HFFc6 (cell line): ENCODE measurements around the gene FBXO7. TPM values are rescaled to one million over a fixed set of nuclear protein-coding genes. Genes with fewer than 3 reads are reported as not detected.

Experiments
- DNase-seq: peaks from one replicate; pipeline ENCODE4 v3.0.0-alpha.2; 2018
- H3K27ac Mint-ChIP-seq: 2 replicates; pipeline ENCODE4 v1.8.0; 2020; ENCODE audit warnings: mild to moderate bottlenecking, mixed read lengths
- H3K27me3 Mint-ChIP-seq: 2 replicates; pipeline ENCODE4 v1.8.0; 2021; ENCODE audit warnings: mild to moderate bottlenecking, moderate library complexity, mixed read lengths; ENCODE audit not compliant: insufficient read depth
- H3K36me3 Mint-ChIP-seq: 2 replicates; pipeline ENCODE4 v1.8.0; 2021; ENCODE audit warnings: low read depth, mixed read lengths
- H3K4me1 Mint-ChIP-seq: 2 replicates; pipeline ENCODE4 v1.8.0; 2020; ENCODE audit warnings: low read depth, mixed read lengths
- H3K4me3 Mint-ChIP-seq: 2 replicates; pipeline ENCODE4 v1.8.0; 2020; ENCODE audit warnings: mild to moderate bottlenecking, moderate library complexity, mixed read lengths
- H3K9me3 Mint-ChIP-seq: 2 replicates; pipeline ENCODE4 v1.8.0; 2020; ENCODE audit warnings: mild to moderate bottlenecking, mixed read lengths
- total RNA-seq, 6 experiments: library from RNA; stranded (reverse); fragmentation: NEBNext Ultra II Directional; extraction: Animal tissue kit (Norgen Biotek cat#: 25700); gene quantifications; 2 replicates in 1 of 6; 3 replicates in 5 of 6; pipeline ENCODE4 v1.2.3, GENCODE V29; 2021
- TF ChIP-seq, protein P1 (sequence below): fragments of 200-600 bp; sonication (generic); IDR thresholded peaks from 2 replicates; pipeline ENCODE4 v1.5.0; 2021; ENCODE audit warnings: antibody characterized with exemption, mild to moderate bottlenecking

Gene FBXO7
- total RNA-seq, 6 experiments from 2014 or later, result 61.6 to 81.7 (median 70.8) TPM

DNA sequence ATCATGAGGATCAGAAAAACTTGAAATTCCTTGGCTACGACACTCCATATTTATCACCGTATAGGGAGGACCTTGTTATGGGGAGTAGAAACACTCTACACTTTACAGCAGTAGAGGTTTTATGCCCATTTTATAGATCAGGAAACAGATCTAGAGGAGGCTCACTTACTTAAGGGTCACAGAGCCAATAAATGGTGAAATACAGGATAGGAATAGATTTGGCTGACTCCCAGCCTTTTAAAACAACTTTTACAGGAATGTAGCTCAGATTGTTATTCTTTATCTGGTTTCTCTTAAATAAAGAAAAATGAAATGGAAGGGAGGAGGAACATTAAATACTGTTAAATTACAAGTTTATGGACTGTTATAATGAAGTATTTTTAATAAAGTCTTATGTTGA is 14.8 kb downstream of the FBXO7 start:
- DNase-seq, result no peak

DNA sequence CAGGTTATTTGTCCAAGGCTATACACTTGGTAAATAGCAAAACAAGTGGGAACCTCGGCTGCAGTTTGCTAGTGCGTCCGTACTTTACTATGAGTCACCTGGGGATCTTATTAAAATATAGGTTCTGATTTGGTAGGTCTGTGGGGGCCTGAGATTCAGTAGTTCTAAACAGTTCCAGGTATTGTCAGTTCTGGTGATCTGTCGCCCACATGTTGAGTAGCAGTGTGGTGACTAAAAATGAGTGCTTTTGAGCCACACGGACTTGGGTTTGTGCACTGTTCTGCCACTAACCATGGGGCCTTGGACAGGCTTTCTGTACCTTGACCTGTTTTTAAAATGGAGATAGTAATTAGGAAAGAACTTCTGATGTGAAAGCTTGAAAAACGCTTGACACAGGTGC is 15.7 kb downstream of the FBXO7 start:
- TF ChIP-seq, protein P1, sequence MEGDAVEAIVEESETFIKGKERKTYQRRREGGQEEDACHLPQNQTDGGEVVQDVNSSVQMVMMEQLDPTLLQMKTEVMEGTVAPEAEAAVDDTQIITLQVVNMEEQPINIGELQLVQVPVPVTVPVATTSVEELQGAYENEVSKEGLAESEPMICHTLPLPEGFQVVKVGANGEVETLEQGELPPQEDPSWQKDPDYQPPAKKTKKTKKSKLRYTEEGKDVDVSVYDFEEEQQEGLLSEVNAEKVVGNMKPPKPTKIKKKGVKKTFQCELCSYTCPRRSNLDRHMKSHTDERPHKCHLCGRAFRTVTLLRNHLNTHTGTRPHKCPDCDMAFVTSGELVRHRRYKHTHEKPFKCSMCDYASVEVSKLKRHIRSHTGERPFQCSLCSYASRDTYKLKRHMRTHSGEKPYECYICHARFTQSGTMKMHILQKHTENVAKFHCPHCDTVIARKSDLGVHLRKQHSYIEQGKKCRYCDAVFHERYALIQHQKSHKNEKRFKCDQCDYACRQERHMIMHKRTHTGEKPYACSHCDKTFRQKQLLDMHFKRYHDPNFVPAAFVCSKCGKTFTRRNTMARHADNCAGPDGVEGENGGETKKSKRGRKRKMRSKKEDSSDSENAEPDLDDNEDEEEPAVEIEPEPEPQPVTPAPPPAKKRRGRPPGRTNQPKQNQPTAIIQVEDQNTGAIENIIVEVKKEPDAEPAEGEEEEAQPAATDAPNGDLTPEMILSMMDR, result no peak
- peaks cover 15% of the 10 kb centered on the region for H3K4me1 Mint-ChIP-seq
- H3K9me3 Mint-ChIP-seq, result no peaks in the 10 kb centered on the region
- no peak overlapping the region for H3K4me3 Mint-ChIP-seq
- no peak for DNase-seq
- no peak overlapping the region; the same call in 1 of the 2 replicates for H3K27ac Mint-ChIP-seq
- H3K27me3 Mint-ChIP-seq, result peaks cover 1% of the 10 kb centered on the region; the same call in 1 of the 2 replicates
- peaks cover 51% of the 10 kb centered on the region for H3K36me3 Mint-ChIP-seq

More for the DNA sequence above, 14.8 kb downstream of the FBXO7 start:
- Mint-ChIP-seq H3K27ac (no peak overlapping the region), H3K4me1 (peaks cover 15% of the 10 kb centered on the region), H3K4me3 (no peak overlapping the region), H3K9me3 (no peaks in the 10 kb centered on the region), H3K27me3 (no peaks in the 10 kb centered on the region; the same call in 1 of the 2 replicates), H3K36me3 (peaks cover 44% of the 10 kb centered on the region)
- TF ChIP-seq, protein P1, result no peak

DNA sequence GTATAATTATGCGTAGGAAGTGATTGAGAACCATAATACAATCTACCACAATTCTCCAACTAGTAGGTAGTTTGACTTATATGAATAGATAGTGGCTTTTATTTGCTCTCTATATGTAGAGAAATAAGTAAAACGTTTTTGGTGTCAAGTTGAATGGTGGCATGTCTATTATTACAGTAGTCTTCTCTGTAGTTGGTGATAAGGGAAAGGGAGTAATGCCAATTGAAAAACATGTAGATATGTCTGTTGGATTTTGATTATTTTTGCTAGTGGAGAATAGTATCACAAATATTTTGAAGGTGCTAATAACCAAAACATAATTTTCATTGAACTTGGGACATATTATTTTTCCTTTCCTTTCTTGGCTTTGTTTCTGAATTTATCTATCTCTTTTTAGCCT is 17.5 kb downstream of the FBXO7 start:
- Mint-ChIP-seq H3K27ac (no peak overlapping the region), H3K9me3 (no peaks in the 10 kb centered on the region), H3K27me3 (peaks cover 1% of the 10 kb centered on the region; the same call in 1 of the 2 replicates), H3K4me3 (no peak overlapping the region), H3K36me3 (peaks cover 49% of the 10 kb centered on the region), H3K4me1 (no peaks in the 10 kb centered on the region)
- DNase-seq, result no peak
- TF ChIP-seq, protein P1, result no peak

DNA sequence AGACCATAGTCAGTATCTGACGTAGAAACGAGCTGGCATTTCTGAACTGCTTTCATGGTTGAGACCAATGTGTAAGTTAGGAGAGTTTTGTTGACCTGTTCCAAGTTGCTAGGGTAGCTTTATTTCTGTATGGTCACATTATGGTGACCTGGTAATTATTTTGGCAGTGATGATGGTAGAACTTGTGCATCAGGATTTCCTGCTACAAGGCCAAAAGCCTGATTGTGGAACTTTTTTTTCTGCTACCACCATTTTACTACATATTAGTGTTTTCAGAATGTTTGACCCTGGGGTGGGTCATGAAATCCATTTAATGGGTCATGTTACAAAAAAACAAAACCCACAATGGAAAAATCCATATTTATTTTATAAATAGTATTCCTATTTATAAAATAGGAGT is 18.9 kb downstream of the FBXO7 start:
- Mint-ChIP-seq H3K4me3 (no peak overlapping the region), H3K27ac (no peak overlapping the region), H3K9me3 (no peaks in the 10 kb centered on the region), H3K36me3 (peaks cover 58% of the 10 kb centered on the region), H3K4me1 (no peaks in the 10 kb centered on the region), H3K27me3 (peaks cover 1% of the 10 kb centered on the region; the same call in 1 of the 2 replicates)
- TF ChIP-seq, protein P1, result no peak
- no peak for DNase-seq

DNA sequence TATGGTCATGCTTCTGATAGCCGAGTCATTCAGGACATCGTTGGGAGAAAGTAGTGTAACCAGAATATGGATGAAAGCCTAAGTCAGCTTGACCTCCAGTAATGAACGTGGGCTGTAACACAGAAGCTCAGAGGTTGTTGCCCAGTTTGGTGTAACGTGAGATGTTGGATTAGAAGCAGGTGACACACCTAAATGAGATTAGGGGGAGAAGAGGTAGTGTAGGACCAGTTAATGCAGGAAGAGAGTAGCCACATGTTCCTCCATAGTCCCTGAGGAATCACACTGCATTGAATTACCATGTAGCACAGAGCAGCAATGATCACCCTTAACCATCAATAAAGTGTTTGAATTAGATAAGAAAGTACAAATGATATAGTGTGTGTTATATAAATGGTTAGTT is 20.4 kb downstream of the FBXO7 start:
- TF ChIP-seq, protein P1, result no peak
- Mint-ChIP-seq H3K4me3 (no peak overlapping the region), H3K9me3 (no peaks in the 10 kb centered on the region), H3K36me3 (peaks cover 68% of the 10 kb centered on the region), H3K27me3 (peaks cover 1% of the 10 kb centered on the region; the same call in 1 of the 2 replicates), H3K4me1 (no peaks in the 10 kb centered on the region), H3K27ac (no peak overlapping the region)
- DNase-seq, result no peak

DNA sequence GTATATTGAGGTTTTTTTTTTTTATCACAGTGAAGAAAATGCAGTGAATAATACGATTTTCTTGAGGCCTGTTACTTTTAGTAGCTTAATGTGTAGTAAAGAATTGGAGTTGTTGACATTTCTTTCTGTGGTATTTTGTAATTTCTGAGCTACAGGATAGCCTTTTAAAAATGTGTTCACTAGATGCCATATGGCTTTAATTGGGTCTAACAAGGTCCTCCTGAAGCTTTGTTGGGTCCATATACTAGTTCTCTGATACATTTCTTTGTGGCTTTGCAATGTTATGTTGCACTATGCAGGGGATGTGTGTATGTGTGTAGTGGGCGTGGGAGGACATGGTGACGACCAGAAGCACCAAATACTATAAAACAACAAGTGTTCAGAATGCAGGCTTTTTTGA is 25.1 kb downstream of the FBXO7 start:
- no peaks in the 10 kb centered on the region for H3K9me3 Mint-ChIP-seq
- TF ChIP-seq, protein P1, result no peak
- no peaks in the 10 kb centered on the region for H3K4me1 Mint-ChIP-seq
- no peak overlapping the region for H3K27ac Mint-ChIP-seq
- H3K4me3 Mint-ChIP-seq, result no peak overlapping the region
- peaks cover 8% of the 10 kb centered on the region; the same call in 1 of the 2 replicates for H3K27me3 Mint-ChIP-seq
- no peak for DNase-seq
- H3K36me3 Mint-ChIP-seq, result peaks cover 40% of the 10 kb centered on the region
